GM21723 (cell line): ENCODE results near the gene CDH4.

Experiments
- ATAC-seq: cut with Tn5 transposase; IDR thresholded peaks from one replicate; pipeline ENCODE4 v1.9.1; 2021; ENCODE audit warnings: mild to moderate bottlenecking, moderate library complexity; ENCODE audit not compliant: unreplicated experiment

CDH4 gene

DNA sequence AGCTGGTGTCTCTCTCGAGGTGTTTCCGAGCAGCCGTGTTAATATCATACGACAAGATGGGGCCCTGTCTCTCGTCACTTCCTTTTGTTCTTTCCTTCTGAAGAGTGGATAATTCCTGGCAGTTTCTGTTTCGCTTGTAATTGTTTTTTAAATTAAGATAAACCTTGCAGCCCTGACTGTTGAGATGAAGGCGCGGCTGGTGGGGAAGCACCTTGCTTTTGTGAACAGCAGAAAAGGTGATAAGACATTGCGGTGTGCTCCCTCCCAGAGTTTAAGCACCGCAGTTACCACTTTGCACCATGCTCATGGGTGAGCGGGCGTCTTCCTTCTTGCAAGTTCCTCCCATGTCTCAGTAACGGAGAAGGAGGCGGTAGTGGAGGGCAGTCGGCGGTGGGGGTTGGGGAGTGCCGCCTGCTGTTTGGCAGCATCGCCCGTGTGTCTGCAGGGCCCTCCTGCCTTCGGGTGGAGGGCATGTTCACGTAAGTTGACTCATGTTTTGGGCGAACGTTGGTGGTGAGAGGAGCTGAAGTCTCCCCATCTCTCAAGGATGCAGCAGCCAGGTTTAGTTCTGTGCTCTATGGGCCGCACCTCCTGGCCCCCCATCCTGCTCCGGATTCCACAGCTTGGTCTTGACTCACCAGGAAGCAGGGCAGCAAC is 467.8 kb downstream of the CDH4 start:
- no peak for ATAC-seq

DNA sequence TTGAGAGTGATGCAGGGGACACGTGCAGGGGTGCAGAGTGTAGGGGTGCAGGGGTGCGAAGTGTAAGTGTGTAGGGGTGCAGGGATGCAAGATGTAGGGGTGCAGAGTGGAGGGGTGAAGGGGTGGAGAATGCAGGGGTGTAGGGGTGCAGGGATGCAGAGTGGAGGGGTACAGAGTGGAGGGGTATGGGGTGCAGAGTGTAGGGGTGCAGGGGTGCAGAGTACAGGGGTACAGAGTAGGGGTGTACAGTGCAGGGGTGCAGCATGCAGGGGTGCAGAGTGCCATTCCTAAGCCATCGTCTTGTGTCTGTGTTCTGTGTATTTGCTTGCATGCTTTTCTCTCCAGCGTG is 468.3 kb downstream of the CDH4 start:
- no peak for ATAC-seq

DNA sequence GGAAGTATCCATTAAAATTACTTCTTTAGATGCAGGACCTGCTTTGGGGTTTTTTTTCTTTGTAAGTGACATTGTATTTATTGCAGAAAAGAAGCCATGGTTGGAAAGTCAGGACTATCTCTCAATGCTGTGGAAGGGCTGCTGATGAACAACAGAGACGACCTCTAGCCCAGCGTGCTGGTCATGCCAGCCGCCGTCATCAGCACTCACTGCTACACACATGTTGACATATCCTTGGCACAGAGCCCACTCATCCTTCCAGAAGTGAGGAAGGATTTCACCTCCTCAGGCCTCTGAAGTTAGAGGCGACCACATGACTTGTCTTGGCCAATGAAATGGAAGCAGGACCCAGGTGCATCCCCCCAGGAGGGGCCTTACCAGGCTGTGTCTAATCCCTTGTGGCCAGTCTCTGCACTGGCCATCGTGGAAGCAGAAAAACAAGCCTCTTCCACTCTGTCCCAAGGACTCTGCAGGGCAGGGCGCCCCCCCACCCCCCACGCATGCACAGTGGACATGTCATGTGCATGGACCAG is 470.2 kb downstream of the CDH4 start:
- ATAC-seq = no peak

DNA sequence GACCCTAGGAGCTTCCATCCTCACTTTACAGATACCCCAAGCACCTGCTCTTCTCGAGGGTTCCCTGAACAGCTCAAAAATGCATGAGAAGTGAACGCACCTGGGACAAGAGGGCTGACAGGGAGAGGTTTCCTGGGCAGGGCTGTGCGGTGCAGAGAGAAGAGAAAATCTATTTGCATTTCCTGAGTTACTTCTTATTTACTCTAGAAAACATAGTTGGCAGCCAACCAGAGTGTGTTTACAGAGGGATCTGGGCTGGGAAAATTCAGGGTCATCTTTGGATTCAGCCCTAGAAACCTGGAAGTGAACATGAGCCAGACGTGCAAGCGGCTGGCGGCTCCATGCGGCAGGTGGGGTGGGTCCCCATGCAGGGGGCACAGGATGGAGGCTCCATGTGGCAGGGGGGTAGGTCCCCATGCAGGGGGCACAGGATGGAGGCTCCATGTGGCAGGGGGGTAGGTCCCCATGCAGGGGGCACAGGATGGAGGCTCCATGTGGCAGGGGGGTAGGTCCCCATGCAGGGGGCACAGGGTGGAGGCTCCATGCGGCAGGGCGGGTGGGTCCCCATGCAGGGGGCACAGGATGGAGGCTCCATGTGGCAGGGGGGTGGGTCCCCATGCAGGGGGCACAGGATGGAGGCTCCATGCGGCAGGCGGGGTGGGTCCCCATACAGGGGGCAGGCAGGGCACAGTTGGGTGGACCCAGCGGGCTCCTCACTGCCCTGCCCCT is 471.6 kb downstream of the CDH4 start:
- no peak for ATAC-seq

DNA sequence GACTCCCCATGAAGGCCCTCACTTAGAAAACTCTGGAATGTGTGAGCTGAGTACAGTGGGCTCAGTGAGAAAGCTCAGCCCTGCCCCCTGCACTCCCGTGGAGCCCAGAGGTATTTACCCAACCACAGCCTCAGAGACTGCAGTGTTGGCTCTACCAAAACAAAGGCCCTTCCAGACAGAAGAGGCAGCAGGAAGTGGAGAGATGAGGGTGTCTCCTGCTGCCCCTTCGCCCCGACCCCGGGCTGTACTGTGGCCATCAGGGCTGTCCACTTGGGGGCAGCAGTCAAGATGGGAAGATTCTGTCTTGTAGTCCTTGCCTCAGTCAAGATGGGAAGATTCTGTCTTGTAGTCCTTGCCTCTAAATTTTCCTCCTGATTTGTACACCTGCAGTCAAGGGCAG is 472.3 kb downstream of the CDH4 start:
- no peak for ATAC-seq

DNA sequence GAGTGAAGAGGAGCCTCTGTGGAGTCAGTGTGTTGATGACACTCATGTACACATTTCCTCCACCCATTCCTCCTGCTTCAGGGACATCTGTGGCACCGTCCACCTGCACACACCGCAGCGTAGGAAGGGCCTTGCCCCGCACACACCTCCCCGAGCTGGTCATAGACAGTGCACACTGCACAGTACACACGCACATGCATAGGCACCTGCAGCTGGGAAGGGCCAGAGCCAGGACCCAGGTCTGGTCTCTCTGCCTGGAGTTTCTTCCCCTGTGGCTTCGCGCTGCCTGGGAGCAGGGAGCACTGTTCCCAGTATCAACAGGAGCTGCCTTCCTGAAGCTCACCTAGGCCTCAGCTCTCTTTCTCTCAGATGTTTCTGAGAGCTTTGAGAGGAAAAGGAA is 473.1 kb downstream of the CDH4 start:
- ATAC-seq = no peak

DNA sequence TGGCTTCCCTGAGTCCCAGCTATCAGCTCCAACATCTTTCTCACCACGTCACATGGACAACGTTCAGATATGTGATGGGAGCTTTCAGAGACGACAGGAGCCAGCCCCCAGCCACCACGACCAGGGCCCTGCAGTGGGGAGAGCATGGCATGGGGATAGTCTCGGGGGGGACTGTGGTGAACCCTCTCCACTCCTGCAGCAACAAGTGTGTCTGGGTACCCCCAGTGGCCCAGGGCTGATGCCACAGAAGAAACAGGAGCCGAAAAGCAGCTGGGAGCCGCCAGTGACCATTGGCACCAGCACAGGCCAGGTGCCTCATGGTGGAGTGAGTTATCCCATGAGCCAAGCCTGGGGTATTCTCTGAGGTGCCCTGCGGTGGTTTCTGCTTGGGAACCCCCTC is 473.9 kb downstream of the CDH4 start:
- no peak for ATAC-seq

DNA sequence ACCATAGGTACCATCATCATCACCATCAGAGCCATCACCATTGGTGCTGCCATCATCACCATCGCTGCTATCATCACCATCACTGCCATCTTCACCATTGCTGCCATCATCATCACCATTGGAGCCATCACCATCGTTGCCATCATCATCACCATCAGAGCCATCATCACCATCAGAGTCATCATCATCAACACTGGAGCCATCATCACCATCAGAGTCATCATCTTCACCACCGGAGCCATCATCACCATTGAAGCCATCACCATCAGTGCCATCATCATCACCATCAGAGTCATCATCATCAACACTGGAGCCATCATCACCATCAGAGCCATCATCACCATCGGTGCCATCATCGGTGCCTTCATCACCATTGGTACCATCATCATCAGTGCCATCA is 474.9 kb downstream of the CDH4 start:
- ATAC-seq = no peak

DNA sequence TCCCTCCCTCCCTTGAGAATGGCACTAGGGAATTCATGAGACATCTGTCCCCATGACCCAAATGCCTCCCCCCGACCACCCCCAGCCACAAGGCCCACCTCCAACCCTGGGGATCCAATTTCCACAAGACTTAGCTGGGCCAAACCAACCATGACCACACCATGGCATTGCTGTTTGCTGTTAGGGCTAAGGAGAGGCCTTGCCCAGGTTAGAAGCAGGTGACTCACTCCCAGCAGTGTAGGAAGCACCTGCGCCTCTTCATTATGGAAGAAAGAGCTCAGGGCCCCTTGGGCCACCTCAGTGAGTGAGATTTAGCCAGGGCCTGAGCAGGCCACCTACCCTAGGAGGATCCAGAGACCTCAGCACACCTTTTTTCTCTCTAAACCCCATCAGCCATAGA is 475.7 kb downstream of the CDH4 start:
- no peak for ATAC-seq

DNA sequence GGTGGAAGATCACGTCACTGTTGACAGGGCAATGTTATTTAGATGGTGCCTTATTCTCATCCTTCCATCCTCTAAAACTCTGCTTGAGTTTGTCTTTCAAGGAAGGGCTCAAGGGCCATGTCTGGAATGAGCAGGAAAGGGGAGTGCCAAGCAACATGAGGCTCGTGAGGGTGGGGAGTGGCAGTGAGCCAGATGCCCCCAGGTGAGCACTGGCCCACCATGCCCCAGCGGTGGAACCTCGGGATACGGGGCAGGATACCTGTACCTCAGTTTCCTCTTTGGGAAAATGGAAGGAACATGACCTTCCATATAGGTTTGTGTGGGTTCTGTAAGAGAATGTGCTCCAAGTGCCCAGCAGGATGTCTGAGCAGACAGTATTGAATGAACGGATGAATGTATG is 476.3 kb downstream of the CDH4 start:
- ATAC-seq = no peak

DNA sequence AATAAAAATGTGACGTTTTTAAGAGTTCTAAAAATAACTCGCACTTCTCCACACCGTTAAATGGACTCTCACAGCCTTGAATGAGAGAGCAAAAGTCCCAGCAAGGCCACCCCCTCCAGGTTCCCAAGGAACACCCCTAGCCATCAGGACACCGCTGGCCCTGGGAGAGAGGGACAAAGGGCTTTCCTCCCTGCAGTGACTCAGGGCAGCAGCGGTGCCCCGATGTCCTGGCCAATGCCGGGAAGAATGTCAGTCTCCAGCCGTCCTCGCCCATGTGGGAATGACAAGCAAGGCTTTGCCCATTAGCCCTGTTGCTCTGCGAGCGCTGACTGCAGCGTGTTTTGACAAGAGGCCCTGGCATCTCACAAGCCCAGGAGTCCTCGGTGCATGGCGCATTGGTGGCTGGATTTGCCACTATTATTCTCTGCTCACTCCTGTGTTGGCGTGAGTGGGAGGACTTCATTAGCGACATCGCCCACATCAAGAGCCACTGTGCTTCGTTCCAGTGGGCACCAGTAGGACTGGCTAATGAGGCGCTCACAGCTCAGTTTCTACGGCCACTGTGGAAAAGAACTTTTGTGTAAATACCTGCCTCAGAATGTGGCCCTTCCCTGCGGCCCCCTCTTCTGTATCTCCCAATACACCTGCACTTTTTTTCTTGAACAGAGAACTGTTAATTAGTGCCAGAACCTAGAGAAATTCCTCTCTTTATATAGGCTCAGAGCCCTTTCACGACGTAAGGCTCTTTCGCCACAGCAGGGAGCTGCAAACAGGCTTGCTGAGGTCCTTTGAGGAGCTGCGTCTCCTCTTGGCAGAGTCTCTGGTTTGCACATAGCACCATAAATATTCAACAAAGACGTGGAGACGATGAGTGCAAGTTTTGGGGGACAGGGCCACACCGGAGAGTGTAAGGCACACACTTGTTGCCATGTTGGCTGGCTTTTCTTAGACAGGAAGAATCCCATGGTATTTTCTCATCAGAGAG is 477.0 kb downstream of the CDH4 start:
- no peak for ATAC-seq

DNA sequence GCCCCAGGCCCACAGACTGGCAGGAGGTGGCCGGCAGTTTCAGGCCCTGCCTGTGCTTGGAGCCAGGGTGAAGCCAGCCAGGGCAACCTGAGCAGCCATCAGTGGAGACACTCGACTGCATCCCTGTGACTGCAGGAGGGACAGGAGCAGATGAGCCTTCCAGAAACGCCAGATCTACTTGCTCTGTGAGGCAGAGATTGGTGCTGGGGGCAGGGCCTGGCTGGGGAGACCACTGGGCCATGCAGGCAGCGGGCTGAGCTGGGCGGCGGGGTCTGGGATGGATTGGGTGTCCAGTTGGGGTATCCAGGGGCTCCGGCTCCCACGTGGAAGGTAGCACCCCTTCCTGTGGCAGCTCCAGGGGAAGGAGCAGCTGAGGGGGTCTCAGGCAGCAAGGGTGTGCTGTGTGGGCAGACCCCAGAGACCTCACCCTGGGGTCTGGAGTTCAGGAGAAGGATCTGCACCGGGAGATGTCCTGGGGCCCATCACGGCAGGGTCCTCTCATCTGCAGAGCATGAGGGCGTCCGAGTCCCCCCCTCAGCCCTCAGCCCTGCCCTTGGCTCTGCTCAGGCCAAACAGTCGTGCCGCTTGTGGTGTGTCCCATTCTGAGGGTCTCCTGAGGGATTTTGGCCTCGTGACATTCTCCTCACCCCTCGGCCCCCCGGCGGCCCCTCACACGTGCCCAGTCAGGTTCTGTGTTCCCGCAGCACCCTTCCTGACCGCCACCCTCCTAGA is 478.7 kb downstream of the CDH4 start:
- ATAC-seq = no peak

DNA sequence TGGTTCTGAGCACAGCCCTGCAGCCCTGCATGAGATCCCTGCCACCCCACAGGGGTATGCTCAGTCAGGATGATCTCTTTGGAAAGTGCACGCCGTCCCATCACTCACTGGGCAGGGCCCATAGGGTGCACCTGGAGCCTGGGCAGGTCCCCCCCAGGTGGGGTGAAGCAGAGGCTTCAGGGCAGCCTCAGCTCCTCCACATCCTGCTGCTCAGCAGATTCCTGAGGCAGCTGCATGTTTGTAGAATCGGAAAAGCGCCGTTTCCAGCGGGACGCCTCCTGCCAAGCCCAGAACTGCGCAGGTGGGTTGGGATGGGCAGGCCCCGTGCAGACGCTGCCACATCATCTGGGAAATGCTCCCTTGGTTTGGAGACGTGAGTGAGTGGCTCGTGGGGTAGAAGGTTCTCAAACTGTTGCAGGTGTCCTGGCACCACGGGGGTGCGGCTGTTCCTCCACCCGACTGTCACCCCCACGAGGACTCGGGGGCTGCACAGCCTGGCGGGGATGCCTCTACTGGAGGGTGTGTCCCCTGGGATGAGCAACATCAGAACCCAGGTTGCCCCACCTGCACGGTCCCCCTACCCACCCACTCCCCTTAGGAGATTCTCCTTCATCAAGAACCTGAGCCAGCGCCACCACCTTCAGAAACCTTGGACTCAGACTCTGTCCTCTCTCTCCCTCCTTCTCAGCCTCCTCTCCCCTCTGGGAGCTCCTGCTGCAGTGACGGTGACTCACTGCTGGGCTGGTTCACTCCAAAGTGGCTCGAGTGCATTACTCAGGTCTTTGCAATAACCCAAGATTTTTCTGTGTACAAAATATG is 479.5 kb downstream of the CDH4 start:
- ATAC-seq = no peak

DNA sequence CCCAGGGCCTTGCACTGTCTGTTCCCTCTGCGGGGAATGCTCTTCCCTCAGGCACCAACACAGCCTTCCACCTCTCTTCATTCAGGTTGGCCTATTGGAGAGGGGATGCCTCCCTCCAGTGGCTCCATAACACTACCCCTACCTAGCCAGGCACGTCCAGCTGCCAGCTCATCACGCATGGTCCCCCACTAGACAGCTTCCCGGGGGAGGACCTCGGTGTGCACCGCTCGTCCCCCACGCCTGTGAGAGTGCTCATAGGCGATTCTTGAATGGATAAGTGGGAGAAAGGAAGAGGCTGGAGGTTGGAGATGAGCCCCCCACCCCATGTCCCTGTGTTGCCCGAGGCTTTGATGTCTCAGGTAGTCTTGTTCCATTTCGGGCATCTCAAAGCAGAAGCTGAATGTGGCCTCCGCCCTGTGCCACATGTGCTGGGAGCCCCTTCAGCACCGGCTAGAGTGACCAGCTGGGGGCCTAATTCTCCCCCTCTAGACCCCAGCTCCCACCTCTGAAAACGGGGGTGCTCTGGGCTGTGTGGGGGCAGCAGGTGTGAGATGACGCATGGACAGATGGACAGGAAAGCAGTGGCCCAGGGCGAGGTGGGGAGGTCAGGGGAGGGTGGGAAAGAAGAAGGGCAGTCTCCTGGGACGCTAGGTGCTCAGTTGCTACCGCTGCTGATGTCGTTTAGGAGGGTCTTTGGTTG is 480.6 kb downstream of the CDH4 start:
- ATAC-seq = no peak

DNA sequence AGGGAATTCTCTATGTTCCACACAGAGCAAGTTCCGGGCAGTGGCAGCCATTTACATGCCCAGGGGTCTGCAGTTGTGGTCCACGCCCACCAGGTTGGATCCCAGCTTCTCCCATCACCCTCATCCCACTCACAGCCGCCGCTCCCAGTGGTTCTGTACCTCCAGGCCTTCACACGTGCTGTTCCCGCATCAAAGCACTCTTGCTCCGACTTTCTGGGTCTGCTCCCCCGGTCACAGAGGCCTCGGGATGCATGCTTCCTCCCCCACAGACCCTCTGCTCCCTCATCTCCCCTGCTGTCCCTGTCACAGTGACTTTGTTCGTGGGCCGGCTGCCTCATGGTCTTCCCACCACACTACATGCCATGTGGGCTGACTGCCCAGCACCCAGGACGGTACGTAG is 481.2 kb downstream of the CDH4 start:
- no peak for ATAC-seq

DNA sequence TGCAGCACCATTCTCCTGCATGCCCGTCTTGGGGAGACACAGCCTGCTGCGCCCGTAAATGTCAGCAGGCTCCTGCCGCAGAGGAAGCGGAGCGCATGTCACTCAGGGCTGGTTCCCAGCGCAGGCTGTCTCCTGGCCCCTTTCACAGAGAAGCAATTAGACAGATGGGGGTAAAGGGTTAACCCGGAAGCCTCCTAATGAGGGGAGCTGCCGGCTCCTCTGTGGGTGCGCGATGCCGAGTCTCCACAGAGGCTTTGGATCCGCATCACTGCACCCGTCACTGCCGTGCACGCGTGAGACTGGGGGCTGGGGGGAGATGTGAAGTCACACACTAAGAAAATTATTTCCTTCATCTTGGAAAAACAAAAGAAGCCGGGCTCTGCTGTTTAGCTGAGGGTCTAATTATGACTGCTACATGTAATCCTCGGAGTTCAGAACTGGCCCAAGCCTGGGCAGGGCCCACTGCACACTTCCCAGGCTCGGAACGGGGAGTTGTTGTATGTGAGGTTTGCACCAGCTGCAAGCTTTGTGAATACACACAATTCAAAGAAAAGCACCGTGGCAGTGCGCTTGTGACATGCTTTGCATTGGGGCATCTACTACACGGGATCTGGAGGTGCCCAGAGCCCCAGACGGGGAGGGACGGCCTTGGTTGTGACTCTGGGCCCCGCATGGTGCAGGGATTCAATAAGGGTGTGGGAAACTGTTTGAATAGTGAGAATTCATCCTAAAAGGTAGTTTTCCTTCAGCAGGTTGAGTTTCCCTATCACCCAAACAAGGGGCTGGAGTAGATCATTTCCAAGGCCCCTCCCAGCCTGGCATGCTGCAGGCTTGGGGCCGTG is 482.1 kb downstream of the CDH4 start:
- ATAC-seq = no peak

DNA sequence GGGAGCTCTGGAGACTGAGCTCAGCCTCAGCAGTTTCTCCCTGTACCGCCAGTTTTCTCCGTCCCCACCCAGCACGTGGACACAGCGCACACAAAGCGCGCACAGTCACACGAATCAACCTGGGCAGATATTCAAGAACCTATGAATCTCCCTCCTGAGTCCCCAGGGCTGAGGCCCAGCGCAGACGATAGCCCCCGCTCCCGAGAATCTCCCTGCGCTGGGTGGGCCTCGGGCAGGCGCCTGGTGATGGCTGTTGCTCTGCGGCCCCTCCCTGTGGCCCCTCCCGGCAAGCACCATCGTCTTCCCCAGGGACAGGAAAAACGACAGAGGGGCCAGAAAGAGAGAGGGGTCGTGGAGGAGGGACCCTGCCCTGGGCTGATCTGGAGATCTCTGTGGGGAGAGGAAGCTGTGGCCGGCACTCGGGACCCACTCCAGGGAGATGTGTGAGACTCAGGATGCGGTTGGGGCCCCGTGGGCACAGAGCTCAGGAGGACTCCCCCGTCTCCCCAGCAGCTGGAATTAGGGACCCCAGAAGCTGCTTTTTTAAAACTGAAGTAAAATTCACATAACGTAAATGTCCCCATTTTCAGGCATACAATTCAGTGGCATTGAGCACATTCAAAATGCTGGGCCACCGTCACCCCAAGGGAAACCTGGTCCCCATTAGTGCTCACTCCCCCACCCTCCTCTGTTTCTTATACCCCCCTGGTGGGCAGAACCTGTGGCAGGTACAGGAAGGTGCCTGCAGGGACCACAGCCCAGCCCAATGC is 482.9 kb downstream of the CDH4 start:
- no peak for ATAC-seq

DNA sequence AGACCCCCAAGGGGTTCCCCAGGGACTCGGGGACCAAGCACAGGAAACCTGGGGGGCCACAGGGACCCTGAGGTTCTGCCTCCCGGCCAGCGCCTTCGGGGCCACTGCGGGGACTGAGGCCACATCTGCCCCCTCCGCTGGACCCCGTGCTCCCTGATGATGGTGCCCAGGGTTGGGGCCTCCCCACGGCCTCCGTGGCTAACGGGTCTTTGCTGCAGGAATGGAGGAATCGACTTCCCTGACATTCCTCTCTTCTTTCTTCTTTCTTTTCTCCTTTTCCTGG is 483.4 kb downstream of the CDH4 start:
- no peak for ATAC-seq
